NCI-H446 treated with DMSO at 0.1 percent for 48 hours (cell line): ENCODE measurements around the gene PDLIM5.
"Not testable (repeated sequence)": the region's sequence is repeated elsewhere in the genome, so short reads cannot be mapped to it uniquely, and the experiment has no call there.

ENCODE experiments used
- DNase-seq: peaks from one replicate; lab custom pipeline; 2025; lab: John Stamatoyannopoulos, UW

The PDLIM5 gene

DNA sequence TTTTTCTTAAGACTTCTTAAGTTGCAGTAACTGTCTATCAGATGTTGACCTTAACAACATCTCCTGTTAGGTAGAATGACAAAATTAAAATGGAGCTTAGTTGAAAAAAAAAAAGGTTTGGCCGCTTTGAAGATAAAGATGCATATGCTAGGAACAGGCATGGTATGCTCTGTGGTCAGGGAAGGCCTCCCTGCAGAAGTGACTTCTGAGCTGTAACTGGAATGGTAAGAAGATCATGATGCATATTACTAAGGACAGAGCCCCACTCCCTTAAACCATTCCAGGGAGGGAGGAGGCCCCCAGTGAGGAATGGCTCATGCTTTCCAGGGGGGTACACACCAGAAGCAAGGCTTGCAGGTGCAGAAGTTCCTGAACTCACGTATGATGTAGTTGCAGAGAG is 43.7 kb downstream of the PDLIM5 start:
- no peak for DNase-seq

DNA sequence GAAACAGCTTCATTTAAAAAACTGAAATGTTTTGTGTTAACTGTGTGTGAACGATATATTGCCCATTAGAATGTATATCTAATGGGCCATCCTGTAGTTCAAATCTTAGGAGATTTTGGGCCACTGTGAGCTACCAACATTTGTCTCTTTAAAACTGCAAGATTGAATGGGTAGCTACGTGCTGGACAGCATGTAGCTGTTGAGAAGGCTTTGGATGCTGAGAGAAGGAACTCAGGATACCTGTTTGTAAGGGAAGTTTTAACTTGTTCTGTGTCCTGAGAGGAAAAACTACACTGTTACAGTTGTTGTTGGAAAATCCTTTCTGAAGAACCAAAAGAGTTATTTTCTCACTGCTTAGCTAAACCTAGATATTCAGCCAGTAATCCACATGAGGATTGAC is 45.9 kb downstream of the PDLIM5 start:
- no peak for DNase-seq

DNA sequence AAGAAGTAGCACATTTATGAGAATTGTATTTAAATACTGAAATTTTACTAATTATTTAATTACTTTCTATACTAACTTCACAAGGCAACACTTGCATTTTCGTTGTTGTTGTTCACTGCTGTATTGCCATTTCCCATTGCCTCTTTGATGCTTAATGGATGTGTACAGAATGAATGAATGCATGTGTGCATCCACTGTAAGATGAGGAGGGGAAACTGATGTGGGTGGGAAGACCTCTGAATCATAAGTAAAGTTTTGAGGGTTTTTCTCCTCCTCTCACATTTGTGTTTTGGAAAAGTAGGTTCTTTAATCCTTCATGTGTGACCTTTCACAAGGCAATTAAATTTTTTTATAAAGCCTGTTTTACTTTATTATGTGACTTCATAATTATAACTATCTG is 46.8 kb downstream of the PDLIM5 start:
- no peak for DNase-seq

DNA sequence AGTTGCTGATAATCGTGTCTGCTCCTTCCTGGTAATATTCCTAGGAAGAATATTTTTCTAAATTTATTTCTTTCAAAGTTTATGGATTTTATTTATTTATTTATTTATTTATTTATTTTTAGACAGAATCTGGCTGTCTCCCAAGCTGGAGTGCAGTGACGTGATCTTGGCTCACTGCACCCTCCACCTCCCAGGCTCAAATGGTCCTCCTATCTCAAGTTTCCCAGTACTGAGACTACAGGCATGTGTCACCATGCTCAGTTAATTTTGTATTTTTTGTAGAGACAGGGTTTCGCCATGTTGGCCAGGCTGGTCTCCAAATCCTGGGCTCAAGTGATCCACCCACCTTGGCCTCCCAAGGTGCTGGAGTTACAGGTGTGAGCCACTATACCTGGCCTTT is 48.9 kb downstream of the PDLIM5 start:
- no peak for DNase-seq

DNA sequence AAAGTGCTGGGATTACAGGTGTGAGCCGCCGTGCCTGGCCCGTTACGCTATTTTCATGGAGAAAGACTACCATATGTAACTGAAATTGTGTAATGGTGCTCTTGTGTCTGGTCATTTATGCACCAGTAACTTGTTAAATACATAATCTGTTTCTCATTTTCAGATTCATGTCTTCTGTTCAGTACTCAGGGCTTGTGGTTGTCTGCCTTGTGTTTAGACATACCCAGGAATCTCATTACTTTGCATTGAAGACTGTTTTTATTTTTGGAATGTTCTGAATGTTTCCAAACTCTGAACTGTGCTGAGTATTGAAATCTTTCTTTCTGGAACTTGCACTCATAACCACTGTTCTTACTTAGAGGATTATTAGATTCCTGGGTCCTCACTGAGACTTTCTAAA is 52.8 kb downstream of the PDLIM5 start:
- DNase-seq: no peak

DNA sequence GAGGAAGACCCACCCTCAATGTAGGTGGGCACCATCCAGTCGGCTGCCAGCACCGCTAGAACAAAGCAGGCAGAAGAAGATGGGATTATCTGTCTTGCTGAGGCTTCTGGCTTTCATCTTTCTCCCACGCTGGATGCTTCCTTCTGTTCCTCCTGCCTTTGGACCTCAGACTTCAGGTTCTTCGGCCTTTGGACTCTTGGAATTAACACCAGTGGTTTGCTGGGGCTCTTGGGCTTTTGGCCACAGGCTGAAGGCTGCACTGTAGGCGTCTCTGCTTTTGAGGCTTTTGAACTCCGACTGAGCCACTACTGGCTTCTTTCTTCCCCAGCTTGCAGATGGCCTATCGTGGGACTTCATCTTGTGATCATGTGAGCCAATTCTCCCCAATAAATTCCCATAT is 55.1 kb downstream of the PDLIM5 start:
- no peak for DNase-seq

DNA sequence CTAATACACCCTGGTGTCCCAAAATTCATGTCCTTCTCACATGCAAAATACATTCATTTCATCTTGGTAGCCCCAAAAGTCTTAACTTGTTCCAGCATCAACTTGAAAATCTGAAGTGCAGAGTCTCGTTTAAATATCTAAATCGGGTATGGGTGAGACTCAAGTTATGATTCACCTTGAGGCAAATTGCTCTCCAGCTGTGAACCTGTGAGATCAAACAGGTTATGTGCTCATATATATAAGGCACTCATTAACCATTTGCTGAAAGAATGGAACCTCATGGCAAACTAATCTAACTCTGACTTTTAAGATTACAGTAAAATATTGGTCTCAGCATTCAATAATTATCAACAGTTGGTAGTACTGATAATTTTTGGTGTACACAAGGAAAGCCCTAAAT is 55.5 kb downstream of the PDLIM5 start:
- DNase-seq: no peak

DNA sequence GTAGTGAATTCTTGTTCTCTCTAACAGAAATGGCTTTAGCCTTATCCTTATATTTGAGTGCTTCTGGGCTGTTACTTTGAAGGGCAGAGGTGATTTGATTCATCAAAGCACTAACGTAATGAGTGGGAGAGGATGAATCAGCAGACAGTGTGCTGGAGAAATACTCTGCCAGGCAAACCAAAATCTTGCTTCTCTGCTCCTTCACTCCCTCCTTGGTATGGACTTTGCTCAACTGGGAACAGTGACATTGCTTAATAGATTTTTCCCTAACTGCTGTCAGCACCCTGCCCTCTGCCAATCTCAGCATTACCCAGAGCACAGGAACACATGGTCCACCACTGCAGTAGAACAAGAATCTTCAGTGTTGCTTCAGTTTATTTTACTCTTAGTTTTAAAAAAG is 56.0 kb downstream of the PDLIM5 start:
- DNase-seq: no peak

DNA sequence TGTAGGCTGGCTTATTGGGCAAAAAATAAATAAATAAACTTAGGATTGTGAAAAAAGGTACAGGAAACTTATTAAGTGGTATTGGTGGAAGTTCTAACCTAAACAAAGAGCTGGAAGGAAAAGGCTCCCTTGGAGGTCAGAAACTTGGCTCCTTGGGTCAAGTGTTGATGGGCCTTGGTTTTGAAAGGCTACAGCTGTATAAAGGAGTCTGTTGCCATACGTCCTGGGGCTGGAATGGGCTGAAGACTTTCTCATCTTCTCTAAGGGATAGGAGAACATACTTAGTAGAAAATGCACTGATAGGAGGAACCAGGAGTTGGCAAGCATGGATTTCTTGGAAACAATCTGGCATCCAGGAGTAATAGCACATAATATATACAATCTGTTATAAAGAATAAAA is 56.6 kb downstream of the PDLIM5 start:
- no peak for DNase-seq

DNA sequence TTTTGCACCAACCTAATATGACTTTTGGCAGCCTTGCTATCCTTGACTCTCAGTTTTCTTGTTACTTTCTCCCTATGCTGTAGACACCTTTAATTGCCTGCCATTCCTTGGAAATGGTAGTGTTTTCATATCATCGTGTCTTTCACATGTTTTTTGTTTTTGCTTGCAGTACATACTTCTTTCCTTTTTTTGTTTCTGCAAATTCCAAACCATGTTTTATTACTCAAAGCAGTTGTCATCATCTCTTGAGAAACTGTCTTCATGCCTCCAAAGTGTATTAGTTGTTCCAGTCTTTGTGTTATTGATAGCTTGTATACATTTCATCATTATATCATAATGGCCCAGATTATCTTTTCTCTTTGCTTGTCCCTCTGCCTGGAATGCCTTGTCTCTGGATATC is 57.1 kb downstream of the PDLIM5 start:
- DNase-seq: no peak

DNA sequence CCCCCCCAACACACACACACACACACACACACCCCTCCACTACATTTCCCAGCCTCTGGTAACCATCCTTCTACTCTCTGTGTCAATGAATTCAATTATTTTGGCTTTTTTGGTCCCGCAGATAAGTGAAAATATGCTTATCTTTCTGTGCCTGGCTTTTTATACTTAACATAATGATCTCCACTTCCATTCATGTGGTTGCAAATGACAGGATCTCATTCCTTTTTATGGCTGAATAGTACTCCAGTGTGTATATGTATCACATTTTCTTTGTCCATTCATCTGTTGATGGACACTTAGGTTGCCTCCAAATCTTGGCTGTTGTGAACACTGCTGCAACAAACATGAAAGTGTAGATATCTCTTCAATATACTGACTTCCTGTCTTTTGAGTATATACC is 59.8 kb downstream of the PDLIM5 start:
- no peak for DNase-seq

DNA sequence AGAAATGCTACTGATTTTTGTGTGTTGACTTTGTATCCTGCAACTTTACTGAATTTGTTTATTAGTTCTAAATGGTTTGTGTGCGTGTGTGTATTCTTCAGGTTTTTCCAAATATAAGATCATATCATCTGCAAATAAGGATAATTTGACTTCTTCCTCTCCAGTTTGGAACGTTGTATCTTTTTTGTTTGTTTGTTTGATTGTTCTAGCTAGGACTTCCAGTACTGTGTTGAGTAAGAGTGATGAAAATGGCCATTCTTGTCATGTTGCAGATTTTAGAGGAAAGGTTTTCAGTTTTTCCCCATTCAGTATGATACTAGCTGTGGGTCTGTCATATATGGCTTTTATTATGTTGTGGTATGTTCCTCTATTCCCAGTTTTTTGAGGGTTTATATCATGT is 61.8 kb downstream of the PDLIM5 start:
- not testable (repeated sequence) for DNase-seq

DNA sequence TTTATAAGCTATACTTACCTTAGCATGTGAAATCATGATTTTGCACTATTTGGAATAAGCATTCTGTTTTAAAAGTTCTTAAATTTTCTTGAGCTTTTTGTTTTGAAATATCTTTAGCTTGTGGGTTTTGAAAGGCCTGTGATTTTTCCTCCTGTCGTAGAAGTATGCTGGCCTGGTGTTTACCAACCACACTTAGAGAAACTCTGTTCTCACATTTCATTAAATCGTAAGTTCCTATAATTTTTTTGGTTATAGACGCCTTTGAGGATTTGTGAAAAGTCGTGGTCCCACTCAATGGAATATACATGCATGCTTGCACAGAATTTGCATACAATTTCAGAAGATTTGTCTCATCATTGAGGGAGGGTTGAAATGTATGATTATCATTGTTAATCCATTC is 63.6 kb downstream of the PDLIM5 start:
- DNase-seq: no peak

DNA sequence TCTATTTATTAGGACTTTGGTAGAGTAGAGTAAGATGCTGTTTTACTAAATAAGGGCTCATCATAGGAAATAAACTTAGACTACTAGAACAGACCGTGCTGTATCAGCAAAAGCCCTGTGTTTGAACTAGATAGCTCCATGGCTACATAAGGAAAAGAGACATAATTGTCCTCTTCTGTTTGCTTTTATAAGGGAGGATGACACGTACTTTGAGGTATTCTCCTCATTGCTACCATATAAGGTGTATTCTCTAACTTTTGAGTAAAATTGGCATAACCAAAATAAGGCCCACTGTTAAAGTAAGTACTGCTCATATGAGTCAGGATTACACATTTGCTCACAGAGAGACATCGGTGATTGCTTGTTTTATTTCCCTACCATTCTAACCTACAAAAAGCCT is 64.3 kb downstream of the PDLIM5 start:
- no peak for DNase-seq

DNA sequence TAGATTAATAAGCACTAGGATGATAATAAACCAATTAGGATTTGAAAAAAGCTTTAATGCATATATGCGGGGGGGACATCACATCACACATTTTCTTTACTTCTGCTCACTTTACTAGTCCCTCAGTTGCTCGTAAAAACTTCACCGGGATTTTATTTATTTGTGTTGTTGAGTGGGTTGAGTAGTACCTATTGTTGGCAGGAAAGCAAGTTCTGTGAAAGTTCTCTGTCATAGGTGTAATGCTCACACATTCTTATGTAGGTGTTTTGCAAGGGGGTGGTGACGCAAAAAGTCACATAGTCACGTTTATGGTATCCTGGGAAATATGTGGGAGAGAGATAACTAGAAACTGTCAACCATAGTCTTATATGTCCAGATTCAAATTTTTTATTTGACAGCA is 65.3 kb downstream of the PDLIM5 start:
- no peak for DNase-seq

DNA sequence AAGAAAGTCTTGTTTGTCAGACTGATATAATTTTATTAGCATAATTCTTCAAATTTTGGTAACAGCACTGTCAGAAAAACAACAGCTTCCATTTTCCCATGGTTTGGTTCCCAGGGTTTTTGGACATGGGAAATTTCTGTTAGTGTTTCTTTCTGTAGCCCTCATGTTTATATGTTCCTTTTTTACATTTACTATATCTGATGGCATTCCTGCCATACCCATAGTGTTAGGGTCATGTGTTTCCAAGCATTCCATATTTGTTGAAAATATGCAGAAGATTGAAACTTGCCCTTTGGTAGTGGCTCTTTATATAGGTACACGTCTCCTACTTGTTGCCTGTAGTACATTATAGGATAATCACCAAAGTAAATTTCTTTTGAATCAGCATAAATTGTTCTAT is 65.8 kb downstream of the PDLIM5 start:
- DNase-seq: no peak

DNA sequence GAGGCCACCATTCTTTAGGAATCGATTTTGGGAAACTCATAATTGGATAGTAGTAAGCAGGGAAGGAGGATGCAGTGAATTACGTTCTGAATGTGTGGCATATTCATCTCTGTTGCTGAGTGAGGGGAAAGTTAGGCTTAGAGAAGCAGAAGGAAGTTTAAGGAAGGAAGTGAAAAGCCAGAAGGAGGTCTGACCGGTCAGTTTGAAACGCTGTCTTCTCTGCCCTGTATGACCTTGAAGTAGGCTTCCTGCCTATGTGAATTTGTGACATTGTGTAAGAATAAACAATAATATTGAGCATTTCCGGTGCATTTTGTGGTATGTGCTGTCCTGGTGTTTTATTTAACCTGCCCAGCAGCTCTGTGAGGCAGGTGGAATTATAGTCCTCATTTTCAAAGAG is 67.3 kb downstream of the PDLIM5 start:
- DNase-seq: no peak

DNA sequence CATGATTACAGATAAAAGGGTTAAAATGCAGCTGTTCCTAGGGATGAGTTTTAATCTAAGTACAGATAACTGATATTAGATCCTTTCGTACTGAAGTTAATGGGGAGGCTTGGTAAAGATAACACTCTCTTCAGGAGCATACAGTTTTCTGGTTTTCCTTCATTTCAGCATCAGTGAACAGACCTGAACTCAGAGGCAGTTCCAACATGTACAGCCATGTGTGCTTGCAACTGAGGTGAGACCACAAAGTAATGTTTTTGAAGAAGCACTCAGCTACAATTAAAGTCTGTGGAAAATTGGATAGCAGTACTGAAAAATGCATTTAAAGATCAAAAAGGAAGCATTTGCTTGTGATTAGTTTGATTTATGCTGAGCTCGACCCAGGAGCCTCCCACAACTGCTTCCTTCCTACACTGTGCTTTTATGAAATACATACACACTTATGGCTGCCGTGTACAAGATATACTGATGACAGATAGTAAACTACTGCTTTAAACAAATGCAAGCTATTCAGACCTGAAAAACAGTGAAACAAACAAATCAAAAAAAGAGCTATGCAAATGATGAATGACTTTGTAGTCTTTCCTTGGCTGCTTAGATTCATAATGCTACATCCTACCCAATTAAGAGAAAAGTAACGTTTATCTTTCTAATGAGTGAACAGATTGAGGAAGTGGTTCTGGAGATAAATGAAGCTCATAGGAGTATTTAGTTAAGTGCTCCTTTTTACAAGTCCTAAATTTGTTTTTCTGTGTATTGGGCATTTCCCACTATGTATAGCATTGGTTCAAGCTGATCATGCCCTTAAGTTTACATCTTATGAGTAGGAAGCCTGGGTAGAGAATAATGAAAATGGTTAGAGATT is 68.4 kb downstream of the PDLIM5 start:
- DNase-seq: no peak

DNA sequence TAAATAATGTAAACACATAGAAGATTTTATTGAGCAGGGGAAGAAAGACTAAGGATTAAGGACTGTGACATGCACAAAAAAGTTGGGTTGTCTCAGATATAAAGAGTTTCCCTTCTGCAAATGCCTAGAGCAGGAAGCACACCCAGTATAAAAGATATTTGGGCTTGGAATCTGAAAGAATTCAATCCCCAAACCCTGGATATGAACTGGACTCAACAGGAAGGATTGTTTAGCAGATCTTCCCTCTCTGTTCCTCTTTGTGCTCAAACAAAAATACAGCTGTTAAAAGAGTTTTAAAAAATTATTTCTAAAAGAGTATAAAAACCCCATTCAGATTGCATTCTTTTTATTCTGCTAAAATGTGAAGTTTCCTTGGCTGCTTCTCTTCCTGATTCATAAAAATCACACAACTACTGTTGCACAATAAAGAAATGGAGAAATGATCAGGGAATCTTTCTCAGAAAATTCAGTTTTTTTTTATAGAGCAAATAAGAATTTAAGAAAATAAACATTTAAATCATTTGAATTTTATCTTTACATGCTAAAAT is 71.4 kb downstream of the PDLIM5 start:
- no peak for DNase-seq

DNA sequence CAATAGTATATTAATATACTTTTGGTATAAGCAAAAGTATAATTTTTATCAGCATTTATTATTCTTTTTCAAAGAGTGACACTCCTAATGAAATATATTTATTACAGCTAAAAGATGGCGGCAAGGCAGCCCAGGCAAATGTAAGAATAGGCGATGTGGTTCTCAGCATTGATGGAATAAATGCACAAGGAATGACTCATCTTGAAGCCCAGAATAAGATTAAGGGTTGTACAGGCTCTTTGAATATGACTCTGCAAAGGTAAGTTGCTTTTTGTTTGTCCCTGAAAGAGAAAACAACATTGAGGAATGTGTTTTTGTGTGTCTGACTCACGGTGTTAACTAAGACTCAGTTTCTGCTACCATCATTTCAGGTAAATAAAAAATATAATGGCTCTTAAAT is 71.9 kb downstream of the PDLIM5 start:
- no peak for DNase-seq

DNA sequence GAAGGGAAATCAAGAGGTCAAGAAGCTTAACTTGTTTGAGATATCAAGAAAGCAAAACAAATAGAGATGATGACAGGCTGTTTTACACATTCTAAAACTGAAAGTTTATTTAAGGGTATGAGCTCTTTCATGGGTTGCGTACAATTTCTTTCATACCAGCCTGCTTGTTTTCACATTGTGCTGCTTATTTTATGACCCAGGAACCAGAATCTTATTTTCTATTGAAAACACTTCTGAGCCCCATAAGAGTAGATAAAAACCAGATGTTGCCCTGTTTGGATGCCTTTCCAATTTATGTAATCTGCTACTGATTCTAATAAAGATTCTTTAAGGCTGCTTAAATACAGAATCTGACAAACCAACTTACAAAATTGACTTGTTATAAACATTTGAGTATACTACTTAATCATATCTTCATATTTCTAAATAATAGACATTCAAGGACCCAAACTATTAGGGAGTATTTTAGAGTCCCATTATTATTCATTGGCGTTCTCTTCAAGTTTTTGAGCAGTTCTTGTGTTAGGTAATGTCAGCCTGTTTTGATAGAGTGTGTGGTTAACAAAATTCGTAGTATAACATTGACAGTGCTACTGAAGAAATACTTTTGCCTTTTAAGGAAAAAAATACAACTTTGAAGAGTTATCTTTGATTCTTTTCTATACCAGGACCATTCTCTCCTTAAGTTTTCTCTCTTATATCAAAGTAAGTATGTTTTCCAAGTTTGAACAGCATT is 74.4 kb downstream of the PDLIM5 start:
- no peak for DNase-seq

DNA sequence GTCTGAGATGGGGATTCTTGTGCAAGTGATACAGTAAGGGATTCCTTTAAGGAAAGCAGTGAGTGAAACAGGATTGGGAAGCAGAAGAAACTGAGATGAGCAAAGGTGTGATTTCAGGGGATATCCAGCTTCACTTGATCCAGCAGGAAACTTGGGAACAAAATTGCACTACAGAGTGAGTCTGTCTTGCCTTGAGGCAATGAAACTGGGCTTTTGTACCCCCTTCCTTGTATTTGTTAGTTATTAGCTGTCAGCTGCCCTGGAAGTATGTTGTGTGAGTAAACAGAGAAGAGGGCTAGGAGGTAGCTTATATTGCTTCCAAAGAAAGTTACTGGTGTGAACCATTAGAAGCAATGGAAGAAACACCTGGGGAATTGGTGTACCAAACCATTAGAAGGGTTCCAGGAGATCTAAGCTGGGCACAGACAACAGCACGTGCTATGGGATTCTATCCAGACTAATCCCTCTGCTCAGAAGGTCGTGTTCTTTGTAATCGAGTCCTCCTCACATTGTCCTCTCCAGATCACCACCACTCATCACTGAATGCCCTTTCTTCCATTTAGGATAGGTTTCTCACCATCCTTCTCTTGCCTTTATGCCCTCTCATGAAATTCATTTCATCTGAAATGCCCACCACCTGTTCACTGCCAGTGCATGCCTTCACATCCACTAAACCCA is 76.0 kb downstream of the PDLIM5 start:
- no peak for DNase-seq
